Fibroblast of skin of left biceps (primary cell): Measurements from ENCODE around the gene CSK.

Experiments
- DNase-seq, 2 experiments: peaks; one replicate each; pipeline ENCODE4 v3.0.0-alpha.2; 2013; ENCODE audit warnings: low read depth in 2 of 2

Gene CSK

DNA sequence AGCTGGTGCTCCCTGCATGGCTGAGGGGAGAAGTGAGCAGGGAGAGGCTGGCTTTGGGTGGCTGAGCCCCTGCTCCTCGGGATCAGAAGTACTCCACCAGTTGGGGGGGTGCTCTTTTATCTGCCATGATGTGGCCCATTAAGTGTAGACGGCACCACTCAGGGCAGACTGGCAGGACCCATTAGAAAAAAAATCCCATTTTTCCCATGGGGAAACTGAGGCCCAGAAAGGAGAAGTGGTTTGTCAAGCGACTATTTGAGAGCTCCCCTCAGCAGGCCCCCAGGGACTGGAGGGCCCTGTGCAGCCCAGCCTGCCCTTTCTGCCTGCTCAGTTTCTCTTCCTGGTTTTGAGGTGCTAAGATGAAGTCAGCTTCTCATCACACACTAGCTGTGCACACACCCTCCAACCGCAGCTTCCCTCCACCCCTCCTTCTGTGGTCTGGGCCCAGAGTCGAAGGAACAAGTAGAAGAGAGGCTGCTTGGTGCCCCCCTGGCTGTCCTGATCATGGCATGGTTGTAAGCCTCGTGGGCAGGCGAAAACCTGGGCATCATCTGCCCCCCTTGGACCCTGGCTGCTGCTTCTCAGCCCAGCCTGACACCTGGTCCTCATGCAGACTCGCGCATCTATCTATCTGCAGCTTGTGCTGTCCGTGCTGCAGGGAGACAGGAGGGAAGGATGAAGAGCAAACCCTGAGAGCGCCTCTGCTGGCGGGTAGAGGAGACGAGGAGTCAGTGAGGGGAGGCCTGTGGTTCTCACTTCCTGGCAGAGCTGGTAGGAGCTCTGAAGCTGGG is 5.6 kb downstream of the CSK start:
- DNase-seq, result no peak

DNA sequence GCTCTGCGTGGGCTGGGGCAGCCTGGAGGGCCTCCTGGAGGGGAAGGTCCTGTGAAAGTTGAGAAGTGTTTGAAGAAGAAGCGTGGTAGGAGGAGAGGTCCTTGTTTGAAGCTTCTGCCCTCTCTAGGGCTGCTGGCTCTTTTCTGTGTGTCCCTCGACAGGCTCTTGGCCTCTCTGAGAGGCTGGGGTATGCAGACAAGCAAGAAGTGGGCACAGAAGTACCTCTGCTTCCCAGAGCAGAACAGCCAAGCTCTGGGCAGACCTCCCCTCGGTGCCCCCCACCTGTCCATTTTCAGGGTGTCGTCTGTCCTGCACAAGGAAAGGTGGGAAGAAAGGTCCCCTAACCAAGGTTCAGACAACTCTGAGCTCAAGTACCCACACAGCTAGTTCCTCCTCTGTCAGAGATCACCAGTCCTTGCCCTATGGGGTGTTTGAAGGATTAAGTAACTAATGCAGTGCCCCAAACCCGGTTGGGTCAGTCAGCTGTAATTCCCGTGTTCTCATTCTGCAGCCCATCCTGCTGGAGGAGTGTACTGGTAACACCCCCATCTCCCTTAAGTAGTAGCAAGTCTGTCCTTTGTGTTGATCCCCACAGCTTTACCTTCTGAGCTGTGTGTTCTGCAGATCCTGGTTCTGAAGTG is 6.3 kb downstream of the CSK start:
- DNase-seq, result no peak

DNA sequence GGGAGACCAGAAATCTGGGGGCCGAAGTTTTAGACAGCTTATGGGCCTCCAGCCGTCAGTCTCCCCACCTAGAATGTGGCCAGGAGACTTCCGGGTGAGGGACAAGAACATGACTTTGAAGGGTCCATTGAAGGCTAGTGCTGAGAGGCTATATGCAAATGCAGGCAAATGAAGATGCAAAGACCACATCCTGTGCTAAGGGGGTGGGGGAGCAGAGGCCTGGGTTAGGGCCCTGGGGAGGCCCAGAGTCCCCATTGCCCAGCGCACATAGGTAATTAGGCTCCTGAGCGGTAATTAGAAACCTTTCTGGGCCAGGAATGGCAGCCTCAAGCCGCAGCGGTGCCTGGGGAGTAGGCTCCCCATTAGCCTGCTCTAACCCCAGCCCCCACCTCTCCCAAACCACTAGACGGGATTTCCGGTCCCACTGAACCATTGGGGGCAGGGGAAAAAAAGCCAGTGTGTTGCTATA is 6.8 kb downstream of the CSK start:
- no peak for DNase-seq

GRCh38 chr15:74789171-74789631 is 7.3 kb downstream of the CSK start:
- DNase-seq, result no peak

GRCh38 chr15:74789741-74790079 is 7.8 kb downstream of the CSK start:
- no peak for DNase-seq

DNA sequence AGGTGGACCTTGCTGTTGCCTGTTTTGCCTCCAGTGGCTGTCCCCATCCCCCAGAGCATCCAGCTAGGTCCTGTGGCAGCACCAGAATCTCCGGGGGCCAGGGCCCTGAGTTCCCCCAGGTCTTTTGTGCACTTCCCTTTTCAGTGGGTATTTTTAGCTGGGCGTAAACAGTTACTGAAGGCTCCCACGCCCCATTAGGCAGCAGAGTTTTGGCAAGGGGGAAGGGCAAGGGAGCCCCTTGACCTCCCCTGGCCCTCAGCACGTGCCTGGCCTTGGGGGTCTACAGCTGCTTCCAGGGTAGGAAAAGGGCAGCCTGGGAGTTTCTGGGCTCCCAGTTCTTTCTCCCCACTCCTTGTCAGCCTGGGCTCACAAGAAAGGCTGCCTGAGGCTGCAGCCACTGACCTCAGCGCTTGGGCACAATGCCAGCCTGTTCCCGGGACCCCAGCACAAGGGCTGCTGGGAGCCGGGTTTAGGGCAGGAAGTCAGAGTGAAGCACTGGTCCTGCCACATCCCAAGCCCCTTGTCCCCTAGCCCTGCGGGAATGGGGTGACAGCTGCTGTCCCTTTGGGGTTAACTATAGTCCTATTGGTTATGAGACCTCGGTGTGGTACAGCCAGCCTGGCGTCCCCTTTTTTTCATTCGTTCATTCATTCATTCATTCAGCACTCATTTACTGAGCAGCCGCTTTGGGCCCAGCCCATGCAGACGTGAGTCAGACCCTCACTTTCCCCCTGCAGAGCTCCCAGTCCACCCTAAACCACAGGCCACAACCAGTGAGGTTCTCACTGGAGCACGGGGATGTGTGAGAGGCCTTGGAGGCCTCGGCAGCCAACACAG is 8.4 kb downstream of the CSK start:
- no peak for DNase-seq

DNA sequence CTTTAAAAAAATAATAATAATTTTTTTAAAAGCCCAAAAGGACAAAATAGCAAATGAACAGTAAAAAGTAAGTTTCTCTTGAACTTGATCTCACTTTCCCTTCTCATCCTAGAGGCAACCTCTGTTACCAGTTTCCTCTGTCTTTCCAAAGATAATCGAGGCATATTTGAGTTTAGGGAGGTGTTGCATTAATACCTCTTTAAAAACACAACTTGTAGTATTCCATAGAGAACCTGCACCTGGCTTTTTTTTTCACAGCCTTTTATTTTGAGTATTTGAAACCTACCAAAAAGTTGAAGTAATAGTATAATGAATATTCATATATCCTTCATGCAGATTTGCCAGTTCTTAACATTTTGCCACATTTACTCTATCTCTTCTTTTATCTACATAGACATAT is 9.1 kb downstream of the CSK start:
- no peak for DNase-seq

GRCh38 chr15:74791667-74792066 is 9.8 kb downstream of the CSK start:
- DNase-seq, result no peak

DNA sequence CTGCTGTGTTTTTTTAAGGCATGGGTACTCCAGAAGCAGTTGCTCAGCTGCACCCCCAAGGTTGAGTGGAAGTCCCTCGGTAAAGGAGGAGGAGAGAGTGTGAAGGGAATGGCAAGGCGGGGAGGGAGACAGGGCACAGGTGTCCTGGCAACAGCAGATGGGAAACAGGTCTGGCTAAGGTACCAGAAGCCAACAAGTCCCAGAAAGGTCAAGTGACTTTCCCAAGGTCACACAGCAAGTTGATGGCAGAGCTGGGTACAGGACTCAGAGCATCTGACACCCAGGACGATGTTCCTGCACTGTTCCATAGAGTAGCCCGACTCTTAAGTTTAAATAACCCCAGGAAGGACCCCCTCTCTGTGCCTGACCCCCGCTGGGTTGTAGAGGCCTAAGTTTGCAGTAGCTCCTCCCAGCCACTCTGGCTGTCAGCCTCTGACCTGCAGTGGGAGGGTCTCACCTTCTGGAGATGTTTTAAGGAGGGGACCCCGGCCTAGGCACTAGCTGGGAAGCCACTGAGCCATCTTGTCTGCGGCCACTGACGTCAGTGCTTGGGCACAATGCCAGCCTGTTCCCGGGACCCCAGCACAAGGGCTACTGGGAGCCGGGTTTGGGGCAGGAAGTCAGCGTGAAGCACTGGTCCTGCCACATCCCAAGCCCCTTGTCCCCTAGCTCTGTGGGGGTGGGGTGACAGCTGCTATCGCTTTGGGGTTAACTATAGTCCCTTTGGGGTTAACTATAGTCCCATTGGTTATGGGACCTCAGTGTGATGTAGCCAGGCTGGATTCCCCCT is 10.5 kb downstream of the CSK start:
- no peak for DNase-seq

DNA sequence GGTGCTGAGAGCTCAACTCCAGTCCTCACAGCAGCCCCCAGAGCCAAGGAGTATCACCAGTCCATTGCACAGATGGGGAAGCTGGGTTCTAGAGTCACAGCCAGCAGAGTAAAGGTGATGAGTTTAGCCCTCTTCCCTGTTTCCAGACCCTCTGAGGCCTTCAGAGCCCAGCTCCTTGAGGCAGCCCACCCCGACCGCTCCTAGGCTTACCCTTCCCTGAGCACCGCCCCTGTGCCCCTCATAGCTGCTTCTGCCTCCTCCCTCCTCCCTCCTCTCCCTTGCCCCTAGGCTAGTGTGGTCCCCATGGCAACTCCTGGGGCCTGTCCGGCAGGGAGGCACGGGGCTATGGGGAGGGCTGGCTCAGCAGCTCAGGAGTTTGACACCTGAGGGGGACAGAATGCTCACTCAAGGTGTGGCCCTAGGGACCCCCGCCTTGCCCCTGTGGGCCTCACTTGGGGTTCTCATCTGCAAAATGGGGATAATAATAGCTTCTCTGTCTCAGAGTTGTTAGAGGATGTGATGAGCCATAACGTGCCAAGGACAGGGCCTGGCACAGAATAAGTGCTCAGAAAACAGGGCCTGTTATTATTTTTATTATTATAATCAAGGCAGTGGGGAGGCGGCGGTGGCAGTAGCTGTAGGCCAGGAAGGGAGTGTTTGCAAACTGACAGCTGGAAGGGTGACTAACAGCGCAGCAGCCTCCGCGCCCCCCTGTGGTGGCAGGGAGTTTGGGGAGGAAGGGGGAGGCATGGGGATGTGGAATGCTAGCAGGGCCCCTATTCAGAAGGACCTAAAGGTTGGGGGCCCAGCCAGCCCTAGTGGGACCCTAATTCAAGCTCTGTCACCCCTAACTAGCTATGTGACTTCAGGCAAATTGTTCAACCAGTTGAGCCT is 11.5 kb downstream of the CSK start:
- DNase-seq, result no peak

- DNase-seq, result no peak
Observed at GRCh38 chr15:74794248-74794969, 12.5 kb downstream of the CSK start.

DNA sequence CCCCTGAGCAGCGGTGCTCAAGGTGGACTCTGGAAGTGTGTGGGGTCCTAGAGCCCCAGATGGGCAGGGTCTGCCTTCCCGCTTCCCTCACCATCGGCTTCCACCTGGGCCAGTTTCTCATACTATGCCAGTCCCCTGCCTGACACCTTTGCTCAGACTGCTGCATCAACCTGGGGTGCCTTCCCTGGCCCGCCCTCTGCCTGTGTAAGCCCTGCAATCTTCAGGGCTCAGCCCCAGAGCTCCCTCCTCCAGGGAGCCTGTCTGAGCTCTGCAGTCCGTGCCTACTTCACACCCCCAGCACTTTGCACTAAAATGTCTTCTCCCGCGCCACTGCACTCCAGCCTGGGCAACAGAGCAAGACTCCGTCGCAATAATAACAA is 13.1 kb downstream of the CSK start:
- no peak for DNase-seq

DNA sequence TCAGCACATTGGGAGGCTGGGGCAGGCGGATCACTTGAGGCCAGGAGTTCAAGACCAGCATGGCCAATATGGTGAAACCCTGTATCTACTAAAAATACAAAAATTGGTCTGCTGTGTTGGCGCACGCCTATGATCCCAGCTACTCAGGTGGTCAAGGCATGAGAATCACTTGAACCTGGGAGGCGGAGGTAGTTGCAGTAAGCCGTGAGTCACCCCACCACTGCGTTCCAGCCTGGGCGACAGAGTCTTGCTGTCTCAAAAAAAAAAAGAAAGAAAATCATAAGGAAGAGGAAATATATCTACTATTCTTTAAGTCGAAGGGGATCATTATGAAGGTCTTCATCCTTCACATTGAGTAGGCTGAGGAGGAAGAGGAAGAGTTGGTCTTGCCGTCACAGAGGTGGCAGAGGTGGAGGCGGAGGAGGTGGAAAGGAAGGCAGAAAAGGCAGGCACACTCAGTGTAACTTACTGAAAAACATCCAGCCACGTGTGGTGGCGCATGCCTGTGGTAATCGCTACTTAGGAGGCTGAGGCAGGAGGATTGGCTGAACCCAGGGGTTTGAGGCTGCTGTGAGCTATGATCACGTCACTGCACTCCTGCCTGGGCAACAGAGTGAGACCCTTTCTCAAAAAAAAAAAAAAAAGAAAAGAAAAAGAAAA is 14.2 kb downstream of the CSK start:
- DNase-seq, result no peak

GRCh38 chr15:74798388-74799254 is 16.7 kb downstream of the CSK start:
- no peak for DNase-seq

GRCh38 chr15:74799255-74799855 is 17.5 kb downstream of the CSK start:
- no peak for DNase-seq

GRCh38 chr15:74799856-74800558 is 18.1 kb downstream of the CSK start:
- DNase-seq, result no peak

DNA sequence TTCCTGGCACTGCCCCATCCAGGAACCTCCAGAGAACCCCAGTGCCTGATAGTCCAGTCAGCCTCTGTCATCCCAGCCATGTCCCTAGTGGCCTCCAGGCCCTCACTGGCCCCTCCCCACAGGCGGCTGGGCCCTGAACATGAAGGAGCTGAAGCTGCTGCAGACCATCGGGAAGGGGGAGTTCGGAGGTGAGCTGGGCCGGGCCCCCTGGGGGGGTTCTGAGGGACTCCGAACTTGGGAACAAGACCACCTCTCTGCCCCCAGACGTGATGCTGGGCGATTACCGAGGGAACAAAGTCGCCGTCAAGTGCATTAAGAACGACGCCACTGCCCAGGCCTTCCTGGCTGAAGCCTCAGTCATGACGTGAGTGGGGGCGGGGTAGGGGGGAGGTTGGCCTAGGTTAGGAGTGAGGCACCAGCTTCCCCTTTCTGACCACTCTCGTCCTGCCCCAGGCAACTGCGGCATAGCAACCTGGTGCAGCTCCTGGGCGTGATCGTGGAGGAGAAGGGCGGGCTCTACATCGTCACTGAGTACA is 18.7 kb downstream of the CSK start:
- no peak for DNase-seq
